ENCODE measurements around the gene ARNT2. TPM values are rescaled to one million over a fixed set of nuclear protein-coding genes. Genes with fewer than 3 reads are reported as not detected.

ARNT2 gene
- total and polyA plus RNA-seq, 3 donors from 2014 or later: 34.3 to 58.7 (median 50.2) TPM

GRCh38 chr15:80483725-80484161 is 79.6 kb downstream of the ARNT2 start:
- Histone ChIP-seq H3K27ac (no peak overlapping the region), H3K27me3 (no peaks in the 10 kb centered on the region), H3K9me3 (no peaks in the 10 kb centered on the region), H3K4me1 (peaks cover 22% of the 10 kb centered on the region), H3K36me3 (ENCODE audit: low read depth, missing control alignments) (no peaks in the 10 kb centered on the region), H3K4me3 (no peak overlapping the region)
- DNase-seq: no peak
- TF ChIP-seq CTCF (IDR thresholded peaks at IDR 0.05) (no peak), POLR2A (IDR thresholded peaks at IDR 0.05) (no peak)
- intact Hi-C loops (cut with DNase I; ENCODE audit: low total_unique reads): no loop called here
- WGBS, 2 donors: 54 to 57% methylated on average over 2 of the region's 2 CpGs

DNA sequence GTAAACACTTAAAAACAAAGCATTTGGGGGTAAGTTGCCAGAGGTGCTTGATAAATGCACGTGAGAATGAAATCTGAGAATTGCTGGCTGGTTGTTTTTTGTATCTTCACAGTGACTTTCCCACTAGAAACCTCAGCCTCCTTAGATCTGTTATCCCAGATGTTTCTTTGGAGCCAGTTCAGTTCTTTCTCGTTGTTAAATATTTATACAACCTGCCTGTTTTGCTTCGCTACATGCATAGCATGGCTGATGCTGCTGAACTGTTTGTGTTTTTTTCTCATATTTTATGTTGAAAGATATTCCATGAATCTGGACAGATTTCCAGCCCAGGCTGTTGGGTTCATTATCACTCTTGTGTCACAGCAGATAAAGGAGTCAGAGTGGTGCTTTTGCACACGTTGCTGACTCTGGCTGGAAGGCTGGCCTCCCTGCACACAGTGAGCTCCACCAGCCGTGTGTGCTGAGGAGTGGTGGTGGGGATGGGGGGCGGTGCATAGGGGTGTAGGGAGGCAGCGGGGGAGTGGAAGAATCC is 80.2 kb downstream of the ARNT2 start:
- Histone ChIP-seq H3K4me3 (no peak overlapping the region), H3K4me1 (peaks cover 22% of the 10 kb centered on the region), H3K27ac (no peak overlapping the region), H3K36me3 (ENCODE audit: low read depth, missing control alignments) (no peaks in the 10 kb centered on the region), H3K9me3 (no peaks in the 10 kb centered on the region), H3K27me3 (no peaks in the 10 kb centered on the region)
- 53 to 54% methylated on average over 7 of the region's 7 CpGs for WGBS, 2 donors
- intact Hi-C loops (cut with DNase I; ENCODE audit: low total_unique reads): no loop called here
- DNase-seq: no peak
- TF ChIP-seq CTCF (IDR thresholded peaks at IDR 0.05) (no peak), POLR2A (IDR thresholded peaks at IDR 0.05) (no peak)

GRCh38 chr15:80485370-80486164 is 81.4 kb downstream of the ARNT2 start:
- Histone ChIP-seq H3K4me1 (peaks cover 23% of the 10 kb centered on the region), H3K9me3 (no peaks in the 10 kb centered on the region), H3K27me3 (no peaks in the 10 kb centered on the region), H3K4me3 (no peak overlapping the region), H3K36me3 (ENCODE audit: low read depth, missing control alignments) (no peaks in the 10 kb centered on the region), H3K27ac (no peak overlapping the region)
- TF ChIP-seq CTCF (IDR thresholded peaks at IDR 0.05): no peak
- no peak for TF ChIP-seq POLR2A (IDR thresholded peaks at IDR 0.05)
- DNase-seq: no peak
- 87 to 92% methylated on average over 5 of the region's 5 CpGs for WGBS, 2 donors
- intact Hi-C loops (cut with DNase I; ENCODE audit: low total_unique reads): no loop called here

DNA sequence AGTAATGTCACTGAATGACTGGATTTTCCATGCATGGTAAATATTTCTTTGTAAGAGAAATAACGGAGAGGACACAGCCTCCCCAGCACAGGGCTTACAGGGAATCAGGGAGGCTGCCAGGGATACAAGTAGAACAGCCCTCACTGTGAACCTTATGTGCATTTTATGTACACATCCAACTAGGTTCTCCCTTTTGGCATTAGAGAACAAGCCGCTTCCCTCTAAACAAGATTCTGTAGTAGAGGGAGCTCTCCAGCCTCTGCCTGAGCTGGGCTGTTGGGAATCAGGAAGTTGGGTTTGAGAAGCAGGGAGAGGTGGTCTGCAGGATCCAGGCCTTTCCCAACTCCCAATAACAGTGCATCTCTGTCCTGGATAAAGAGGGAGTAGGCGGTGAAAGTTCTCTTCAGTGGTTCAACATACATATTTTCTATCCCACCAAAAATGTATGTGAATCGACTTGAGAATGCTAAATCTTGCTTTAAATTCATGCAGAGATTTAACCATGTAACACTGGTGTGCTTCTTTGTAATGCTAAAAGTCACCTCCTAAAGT is 83.7 kb downstream of the ARNT2 start:
- peaks cover 17% of the 10 kb centered on the region for H3K4me1 ChIP-seq
- 91 to 94% methylated on average over 4 of the region's 4 CpGs for WGBS, 2 donors

More for the DNA sequence above, 83.7 kb downstream of the ARNT2 start:
- H3K36me3 ChIP-seq (ENCODE audit: low read depth, missing control alignments): no peaks in the 10 kb centered on the region
- no peak overlapping the region for H3K4me3 ChIP-seq
- TF ChIP-seq POLR2A (IDR thresholded peaks at IDR 0.05) (no peak), CTCF (IDR thresholded peaks at IDR 0.05) (no peak)
- intact Hi-C loops (cut with DNase I; ENCODE audit: low total_unique reads): no loop called here
- H3K27me3 ChIP-seq: no peaks in the 10 kb centered on the region
- no peak overlapping the region for H3K27ac ChIP-seq
- no peak for DNase-seq
- H3K9me3 ChIP-seq: no peaks in the 10 kb centered on the region

All from testis (tissue), 3 donors.